ENCODE measurements around the gene PLPPR3.
"Not testable (repeated sequence)": the region's sequence is repeated elsewhere in the genome, so short reads cannot be mapped to it uniquely, and the experiment has no call there.

Gene PLPPR3

GRCh38 chr19:861141-861755 is 39.5 kb upstream of the PLPPR3 start:
- TF ChIP-seq, protein P1, sequence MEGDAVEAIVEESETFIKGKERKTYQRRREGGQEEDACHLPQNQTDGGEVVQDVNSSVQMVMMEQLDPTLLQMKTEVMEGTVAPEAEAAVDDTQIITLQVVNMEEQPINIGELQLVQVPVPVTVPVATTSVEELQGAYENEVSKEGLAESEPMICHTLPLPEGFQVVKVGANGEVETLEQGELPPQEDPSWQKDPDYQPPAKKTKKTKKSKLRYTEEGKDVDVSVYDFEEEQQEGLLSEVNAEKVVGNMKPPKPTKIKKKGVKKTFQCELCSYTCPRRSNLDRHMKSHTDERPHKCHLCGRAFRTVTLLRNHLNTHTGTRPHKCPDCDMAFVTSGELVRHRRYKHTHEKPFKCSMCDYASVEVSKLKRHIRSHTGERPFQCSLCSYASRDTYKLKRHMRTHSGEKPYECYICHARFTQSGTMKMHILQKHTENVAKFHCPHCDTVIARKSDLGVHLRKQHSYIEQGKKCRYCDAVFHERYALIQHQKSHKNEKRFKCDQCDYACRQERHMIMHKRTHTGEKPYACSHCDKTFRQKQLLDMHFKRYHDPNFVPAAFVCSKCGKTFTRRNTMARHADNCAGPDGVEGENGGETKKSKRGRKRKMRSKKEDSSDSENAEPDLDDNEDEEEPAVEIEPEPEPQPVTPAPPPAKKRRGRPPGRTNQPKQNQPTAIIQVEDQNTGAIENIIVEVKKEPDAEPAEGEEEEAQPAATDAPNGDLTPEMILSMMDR (IDR thresholded peaks at IDR 0.05; ENCODE audit: borderline replicate concordance, insufficient read depth, low read depth, low read length): no peak
- H3K4me3 ChIP-seq (ENCODE audit: low read depth, low read length): no peak overlapping the region

GRCh38 chr19:858868-859843 is 37.4 kb upstream of the PLPPR3 start, which contains the start of gene CFD:
TSS of gene CFD (plus strand) at chr19:859664. CDS start at chr19:859690, 26 bp downstream.
- no peak within 1 kb of the TSS for H3K4me3 ChIP-seq (ENCODE audit: low read depth, low read length)
- TF ChIP-seq, protein P1 (IDR thresholded peaks at IDR 0.05; ENCODE audit: borderline replicate concordance, insufficient read depth, low read depth, low read length): no peak

- H3K4me3 ChIP-seq (ENCODE audit: low read depth, low read length): no peak overlapping the region
- TF ChIP-seq, protein P1 (IDR thresholded peaks at IDR 0.05; ENCODE audit: borderline replicate concordance, insufficient read depth, low read depth, low read length): no peak
Observed at GRCh38 chr19:858284-858683, 36.5 kb upstream of the PLPPR3 start.

DNA sequence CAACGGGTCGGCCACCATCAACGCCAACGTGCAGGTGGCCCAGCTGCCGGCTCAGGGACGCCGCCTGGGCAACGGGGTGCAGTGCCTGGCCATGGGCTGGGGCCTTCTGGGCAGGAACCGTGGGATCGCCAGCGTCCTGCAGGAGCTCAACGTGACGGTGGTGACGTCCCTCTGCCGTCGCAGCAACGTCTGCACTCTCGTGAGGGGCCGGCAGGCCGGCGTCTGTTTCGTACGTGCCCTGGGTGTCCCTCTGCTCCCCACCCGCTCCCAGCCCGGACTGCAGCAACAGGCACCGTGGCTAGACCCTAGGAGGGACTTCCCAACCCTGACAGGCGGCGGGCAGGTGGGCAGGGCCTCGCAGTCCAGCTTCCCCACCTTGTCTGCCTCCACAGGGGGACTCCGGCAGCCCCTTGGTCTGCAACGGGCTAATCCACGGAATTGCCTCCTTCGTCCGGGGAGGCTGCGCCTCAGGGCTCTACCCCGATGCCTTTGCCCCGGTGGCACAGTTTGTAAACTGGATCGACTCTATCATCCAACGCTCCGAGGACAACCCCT is 33.9 kb upstream of the PLPPR3 start:
- H3K4me3 ChIP-seq (ENCODE audit: low read depth, low read length): no peak overlapping the region
- TF ChIP-seq, protein P1 (IDR thresholded peaks at IDR 0.05; ENCODE audit: borderline replicate concordance, insufficient read depth, low read depth, low read length): no peak

GRCh38 chr19:855142-855541 is 33.4 kb upstream of the PLPPR3 start:
- TF ChIP-seq, protein P1 (IDR thresholded peaks at IDR 0.05; ENCODE audit: borderline replicate concordance, insufficient read depth, low read depth, low read length): no peak
- H3K4me3 ChIP-seq (ENCODE audit: low read depth, low read length): no peak overlapping the region

- H3K4me3 ChIP-seq (ENCODE audit: low read depth, low read length): no peak overlapping the region
- TF ChIP-seq, protein P1 (IDR thresholded peaks at IDR 0.05; ENCODE audit: borderline replicate concordance, insufficient read depth, low read depth, low read length): no peak
Observed at GRCh38 chr19:854549-854948, 32.8 kb upstream of the PLPPR3 start.

- H3K4me3 ChIP-seq (ENCODE audit: low read depth, low read length): not testable (repeated sequence)
Observed at GRCh38 chr19:853614-854220, 32.0 kb upstream of the PLPPR3 start.

Data from GM12875 (cell line).